Activated CD4-positive, alpha-beta memory T cell treated with anti-CD3 and anti-CD28 coated beads for 36 hours (primary cell): ENCODE data around the gene PSEN2. TPM values are rescaled to one million over a fixed set of nuclear protein-coding genes. Genes with fewer than 3 reads are reported as not detected.
"Not testable (repeated sequence)": the region's sequence is repeated elsewhere in the genome, so short reads cannot be mapped to it uniquely, and the experiment has no call there.

Experiments used
- CTCF ChIA-PET: fragments of 350-600 bp; sonication (Branson Sonifier 250); formaldehyde crosslinking; loops from one replicate; lab custom pipeline; 2021; ENCODE audit warnings: antibody characterized with exemption, inconsistent platforms; lab: Charles Lee
- POLR2A ChIA-PET: fragments of 350-600 bp; sonication (Branson Sonifier 250); formaldehyde crosslinking; loops from one replicate; lab custom pipeline; 2021; ENCODE audit warnings: antibody characterized with exemption; lab: Charles Lee
- DNase-seq: peaks from one replicate; pipeline ENCODE4 v3.0.0-alpha.2; 2020
- H3K27ac Mint-ChIP-seq: one replicate; pipeline ENCODE4 v1.8.0; 2021; ENCODE audit warnings: mixed read lengths
- H3K27me3 Mint-ChIP-seq: one replicate; pipeline ENCODE4 v1.8.0; 2021; ENCODE audit warnings: mixed read lengths
- H3K36me3 Mint-ChIP-seq: one replicate; pipeline ENCODE4 v1.8.0; 2021; ENCODE audit warnings: mixed read lengths
- H3K4me1 Mint-ChIP-seq: one replicate; pipeline ENCODE4 v1.8.0; 2021; ENCODE audit warnings: low read depth, mixed read lengths
- H3K4me3 Mint-ChIP-seq: one replicate; pipeline ENCODE4 v1.8.0; 2021; ENCODE audit warnings: mild to moderate bottlenecking, mixed read lengths
- H3K9me3 Mint-ChIP-seq: one replicate; pipeline ENCODE4 v1.8.0; 2021; ENCODE audit warnings: mixed read lengths
- intact Hi-C: fragments of 100-400 bp; cut with micrococcal nuclease; formaldehyde crosslinking; loops from one replicate; pipeline ENCODE4 v1.15.1; 2023
- total RNA-seq, 2 experiments: library from RNA; stranded (reverse); gene quantifications; one replicate each; pipeline ENCODE4 v1.2.3, GENCODE V29; 2021

Gene PSEN2
- total RNA-seq, 2 experiments from 2014 or later, result 4.5 to 5.3 TPM

GRCh38 chr1:226829105-226829504, 41.3 kb upstream of the PSEN2 start:
- peaks cover 28% of the 10 kb centered on the region for H3K4me1 Mint-ChIP-seq
- CTCF ChIA-PET, result interaction anchor here (0.9 to 5.8 kb wide), 11 partner anchors 9 to 259 kb away, joined by 3 to 73 read pairs (median 6); no protein-coding TSS in a partner anchor
- no peaks in the 10 kb centered on the region for H3K27me3 Mint-ChIP-seq
- no peak overlapping the region for H3K27ac Mint-ChIP-seq
- H3K36me3 Mint-ChIP-seq, result no peaks in the 10 kb centered on the region
- H3K4me3 Mint-ChIP-seq, result no peak overlapping the region
- intact Hi-C loops, result loop anchor here (2.0 to 5.0 kb wide), 2 partner anchors 116 to 152 kb away; no protein-coding TSS in a partner anchor
- no peaks in the 10 kb centered on the region for H3K9me3 Mint-ChIP-seq
- DNase-seq, result no peak
- POLR2A ChIA-PET, result interaction anchor here (1.2 kb wide), 1 partner anchor 102 kb away, joined by 3 read pairs; no protein-coding TSS in a partner anchor

- no peak overlapping the region for H3K27ac Mint-ChIP-seq
- peaks cover 19% of the 10 kb centered on the region for H3K4me1 Mint-ChIP-seq
- intact Hi-C loops, result no loop called here
- no peaks in the 10 kb centered on the region for H3K36me3 Mint-ChIP-seq
- ChIA-PET POLR2A (no interaction called here), CTCF (interaction anchor here (1.6 kb wide), 1 partner anchor 199 kb away, joined by 5 read pairs; no protein-coding TSS in a partner anchor)
- no peaks in the 10 kb centered on the region for H3K27me3 Mint-ChIP-seq
- H3K9me3 Mint-ChIP-seq, result peaks cover 4% of the 10 kb centered on the region
- no peak overlapping the region for H3K4me3 Mint-ChIP-seq
- DNase-seq, result no peak
Observed at GRCh38 chr1:226831953-226832352, 38.5 kb upstream of the PSEN2 start.

GRCh38 chr1:226832613-226833012, 37.8 kb upstream of the PSEN2 start:
- H3K4me3 Mint-ChIP-seq, result no peak overlapping the region
- CTCF ChIA-PET, result interaction anchor here (1.2 to 1.6 kb wide), 2 partner anchors 199 to 424 kb away, joined by 3 to 5 read pairs; partner anchors contain the start of gene PARP1
- POLR2A ChIA-PET, result no interaction called here
- H3K9me3 Mint-ChIP-seq, result peaks cover 4% of the 10 kb centered on the region
- no peaks in the 10 kb centered on the region for H3K27me3 Mint-ChIP-seq
- H3K4me1 Mint-ChIP-seq, result peaks cover 12% of the 10 kb centered on the region
- no peak for DNase-seq
- no peak overlapping the region for H3K27ac Mint-ChIP-seq
- no peaks in the 10 kb centered on the region for H3K36me3 Mint-ChIP-seq
- intact Hi-C loops, result no loop called here

- H3K27ac Mint-ChIP-seq, H3K9me3 Mint-ChIP-seq, POLR2A ChIA-PET, H3K4me1 Mint-ChIP-seq, intact Hi-C loops, H3K27me3 Mint-ChIP-seq, H3K4me3 Mint-ChIP-seq, H3K36me3 Mint-ChIP-seq, CTCF ChIA-PET, DNase-seq: not testable (repeated sequence)
Observed at GRCh38 chr1:226834179-226834578, 36.2 kb upstream of the PSEN2 start.

- H3K4me3 Mint-ChIP-seq, H3K4me1 Mint-ChIP-seq, CTCF ChIA-PET, DNase-seq, H3K27ac Mint-ChIP-seq, intact Hi-C loops, POLR2A ChIA-PET, H3K27me3 Mint-ChIP-seq, H3K9me3 Mint-ChIP-seq, H3K36me3 Mint-ChIP-seq: not testable (repeated sequence)
Observed at GRCh38 chr1:226835396-226835795, 35.0 kb upstream of the PSEN2 start.

GRCh38 chr1:226837966-226838365, 32.5 kb upstream of the PSEN2 start:
- CTCF ChIA-PET, H3K4me3 Mint-ChIP-seq, H3K27me3 Mint-ChIP-seq, intact Hi-C loops, H3K4me1 Mint-ChIP-seq, H3K9me3 Mint-ChIP-seq, DNase-seq, POLR2A ChIA-PET, H3K27ac Mint-ChIP-seq, H3K36me3 Mint-ChIP-seq: not testable (repeated sequence)

- H3K27ac Mint-ChIP-seq, result no peak overlapping the region
Observed at GRCh38 chr1:226838456-226838855, 32.0 kb upstream of the PSEN2 start.

GRCh38 chr1:226845624-226846023, 24.8 kb upstream of the PSEN2 start:
- DNase-seq, result no peak
- H3K9me3 Mint-ChIP-seq, result no peaks in the 10 kb centered on the region
- no peaks in the 10 kb centered on the region for H3K4me1 Mint-ChIP-seq
- no peaks in the 10 kb centered on the region for H3K36me3 Mint-ChIP-seq
- no peak overlapping the region for H3K27ac Mint-ChIP-seq
- POLR2A ChIA-PET, result interaction anchor here (0.7 kb wide), 1 partner anchor 11 kb away, joined by 5 read pairs; no protein-coding TSS in a partner anchor
- intact Hi-C loops, result no loop called here
- no peaks in the 10 kb centered on the region for H3K27me3 Mint-ChIP-seq
- CTCF ChIA-PET, result no interaction called here
- H3K4me3 Mint-ChIP-seq, result no peak overlapping the region

More at GRCh38 chr1:226838456-226838855, 32.0 kb upstream of the PSEN2 start:
- Mint-ChIP-seq H3K36me3 (no peaks in the 10 kb centered on the region), H3K4me3 (no peak overlapping the region), H3K9me3 (peaks cover 4% of the 10 kb centered on the region), H3K27me3 (no peaks in the 10 kb centered on the region), H3K4me1 (no peaks in the 10 kb centered on the region)
- POLR2A ChIA-PET, result no interaction called here
- DNase-seq, result no peak
- CTCF ChIA-PET, result interaction anchor here (1.1 kb wide), 1 partner anchor 20 kb away, joined by 3 read pairs; no protein-coding TSS in a partner anchor
- intact Hi-C loops, result no loop called here

- H3K27me3 Mint-ChIP-seq, result no peaks in the 10 kb centered on the region
- no peak overlapping the region for H3K27ac Mint-ChIP-seq
- CTCF ChIA-PET, result no interaction called here
Observed at GRCh38 chr1:226846786-226847185, 23.6 kb upstream of the PSEN2 start.

GRCh38 chr1:226854548-226854947, 15.9 kb upstream of the PSEN2 start:
- H3K27me3 Mint-ChIP-seq, CTCF ChIA-PET, intact Hi-C loops, H3K9me3 Mint-ChIP-seq, H3K4me1 Mint-ChIP-seq, DNase-seq, POLR2A ChIA-PET, H3K27ac Mint-ChIP-seq, H3K36me3 Mint-ChIP-seq, H3K4me3 Mint-ChIP-seq: not testable (repeated sequence)

More at GRCh38 chr1:226846786-226847185, 23.6 kb upstream of the PSEN2 start:
- H3K4me3 Mint-ChIP-seq, result no peak overlapping the region
- H3K9me3 Mint-ChIP-seq, result no peaks in the 10 kb centered on the region
- POLR2A ChIA-PET, result no interaction called here
- no peaks in the 10 kb centered on the region for H3K36me3 Mint-ChIP-seq
- no peak for DNase-seq
- H3K4me1 Mint-ChIP-seq, result no peaks in the 10 kb centered on the region
- intact Hi-C loops, result no loop called here

GRCh38 chr1:226862890-226863289, 7.5 kb upstream of the PSEN2 start:
- Mint-ChIP-seq H3K27me3 (peaks cover 4% of the 10 kb centered on the region), H3K27ac (no peak overlapping the region), H3K9me3 (no peaks in the 10 kb centered on the region), H3K4me3 (no peak overlapping the region), H3K36me3 (no peaks in the 10 kb centered on the region), H3K4me1 (peaks cover 11% of the 10 kb centered on the region)
- ChIA-PET POLR2A (interaction anchor here (1.1 kb wide), 1 partner anchor 20 kb away, joined by 3 read pairs; no protein-coding TSS in a partner anchor), CTCF (interaction anchor here (1.0 to 1.3 kb wide), 3 partner anchors 27 to 254 kb away, joined by 3 read pairs; no protein-coding TSS in a partner anchor)
- intact Hi-C loops, result no loop called here
- DNase-seq, result no peak

GRCh38 chr1:226863446-226863845, 7.0 kb upstream of the PSEN2 start:
- no peak overlapping the region for H3K4me3 Mint-ChIP-seq
- no peaks in the 10 kb centered on the region for H3K9me3 Mint-ChIP-seq
- H3K36me3 Mint-ChIP-seq, result no peaks in the 10 kb centered on the region
- intact Hi-C loops, result no loop called here
- POLR2A ChIA-PET, result no interaction called here
- peaks cover 5% of the 10 kb centered on the region for H3K27me3 Mint-ChIP-seq
- peak overlapping the region; percentile 11 for H3K27ac Mint-ChIP-seq
- DNase-seq, result peak; percentile 40
- H3K4me1 Mint-ChIP-seq, result peaks cover 11% of the 10 kb centered on the region
- CTCF ChIA-PET, result interaction anchor here (1.3 kb wide), 1 partner anchor 255 kb away, joined by 3 read pairs; no protein-coding TSS in a partner anchor

- H3K27me3 Mint-ChIP-seq, result peaks cover 9% of the 10 kb centered on the region
- ChIA-PET POLR2A (no interaction called here), CTCF (no interaction called here)
- no peak for DNase-seq
- H3K4me3 Mint-ChIP-seq, result no peak overlapping the region
- no peaks in the 10 kb centered on the region for H3K36me3 Mint-ChIP-seq
- intact Hi-C loops, result no loop called here
- H3K4me1 Mint-ChIP-seq, result peaks cover 11% of the 10 kb centered on the region
- no peak overlapping the region for H3K27ac Mint-ChIP-seq
- no peaks in the 10 kb centered on the region for H3K9me3 Mint-ChIP-seq
Observed at GRCh38 chr1:226864311-226864710, 6.1 kb upstream of the PSEN2 start.
